Prostate gland (tissue), 2 donors: ENCODE data around the gene ACP1. TPM values are rescaled to one million over a fixed set of nuclear protein-coding genes. Genes with fewer than 3 reads are reported as not detected.

Source experiments
- DNase-seq: peaks from one replicate; pipeline ENCODE4 v3.0.0-alpha.2; 2019; ENCODE audit warnings: low spot score
- H3K27ac ChIP-seq, 2 donors: fragments of 200-600 bp; sonication (generic); 2 replicates each; pipeline ENCODE4 v1.5.1; 2017 to 2019
- H3K27me3 ChIP-seq: fragments of 200-600 bp; sonication (generic); replicated peaks from 2 replicates; pipeline ENCODE4 v1.5.1; 2019; ENCODE audit not compliant: insufficient read depth
- H3K36me3 ChIP-seq, 2 donors: fragments of 200-600 bp; sonication (generic); 1 replicate in 1 of 2; 2 replicates in 1 of 2; pipeline versions ENCODE4 v1.5.1 to v1.8.1; 2017 to 2019
- H3K4me1 ChIP-seq: fragments of 200-600 bp; sonication (generic); replicated peaks from 2 replicates; pipeline ENCODE4 v1.5.1; 2019
- H3K4me3 ChIP-seq, 2 donors: fragments of 200-600 bp; sonication (generic); 2 replicates each; pipeline ENCODE4 v1.5.1; 2017 to 2019
- H3K9me3 ChIP-seq: fragments of 200-600 bp; sonication (generic); 2 replicates; pipeline ENCODE4 v1.5.1; 2017
- POLR2A ChIP-seq: fragments of 450-650 bp; IDR thresholded peaks from one replicate; pipeline ENCODE4 v1.6.1; 2016; ENCODE audit warnings: antibody characterized with exemption, mild to moderate bottlenecking
- POLR2AphosphoS5 ChIP-seq: sonication (generic); formaldehyde crosslinking; IDR thresholded peaks from one replicate; pipeline ENCODE4 v1.6.1; 2017; ENCODE audit warnings: antibody characterized with exemption
- WGBS: methylation state at CpG from one replicate; pipeline ENCODE4 v1.1.5; 2018; 5-methylcytosine and 5-hydroxymethylcytosine counted together
- intact Hi-C: fragments of 100-400 bp; cut with DNase I; formaldehyde crosslinking; loops from one replicate; pipeline ENCODE4 v1.14.2; 2022
- total RNA-seq, 2 donors: library from RNA; depleted of rRNA; stranded (reverse); fragments of >200 nt; gene quantifications; one replicate each; pipeline ENCODE4 v1.1.0, GENCODE V29; 2016
- TF ChIP-seq, protein P1 (sequence below), 4 experiments: fragments of 200-600 bp in 2 of 4; fragments of 450-650 bp in 2 of 4; sonication (generic) in 2 of 4; IDR thresholded peaks; 1 replicate in 3 of 4; 2 replicates in 1 of 4; pipeline ENCODE4 v1.5.1; 2016 to 2019; ENCODE audit warnings: antibody characterized with exemption in 4 of 4, mild to moderate bottlenecking in 2 of 4, moderate library complexity in 2 of 4

ACP1 gene
- total RNA-seq, 2 donors from 2014 or later, result 96.9 to 116 TPM

DNA sequence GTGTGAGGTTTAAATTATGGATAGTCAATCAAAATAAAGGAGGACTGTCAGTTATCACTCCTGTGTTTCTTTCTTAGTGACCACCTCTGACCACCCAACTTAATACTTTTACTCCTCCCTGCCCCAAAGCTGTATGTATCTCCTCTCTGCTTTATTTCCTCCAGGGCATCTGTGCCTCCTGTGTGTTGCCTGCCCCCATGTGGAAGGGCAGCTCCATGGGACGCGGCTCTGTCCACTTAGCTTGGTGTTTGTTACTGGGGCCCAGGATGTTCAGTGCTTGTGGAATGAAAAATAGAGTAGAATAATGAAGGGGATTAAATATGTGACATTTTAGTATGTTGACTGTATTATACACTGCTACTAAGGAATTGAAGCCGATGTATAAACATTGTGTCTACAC is 9.8 kb downstream of the ACP1 start:
- Histone ChIP-seq H3K9me3 (no peaks in the 10 kb centered on the region), H3K4me1 (no peaks in the 10 kb centered on the region), H3K4me3 (no peak overlapping the region), H3K27ac (no peak overlapping the region), H3K27me3 (no peaks in the 10 kb centered on the region), H3K36me3 (peaks cover 0 to 4% of the 10 kb centered on the region in 2 donors)
- intact Hi-C loops, result no loop called here
- 97% methylated on average over 3 of the region's 3 CpGs for WGBS
- no peak for TF ChIP-seq POLR2A
- TF ChIP-seq, protein P1, sequence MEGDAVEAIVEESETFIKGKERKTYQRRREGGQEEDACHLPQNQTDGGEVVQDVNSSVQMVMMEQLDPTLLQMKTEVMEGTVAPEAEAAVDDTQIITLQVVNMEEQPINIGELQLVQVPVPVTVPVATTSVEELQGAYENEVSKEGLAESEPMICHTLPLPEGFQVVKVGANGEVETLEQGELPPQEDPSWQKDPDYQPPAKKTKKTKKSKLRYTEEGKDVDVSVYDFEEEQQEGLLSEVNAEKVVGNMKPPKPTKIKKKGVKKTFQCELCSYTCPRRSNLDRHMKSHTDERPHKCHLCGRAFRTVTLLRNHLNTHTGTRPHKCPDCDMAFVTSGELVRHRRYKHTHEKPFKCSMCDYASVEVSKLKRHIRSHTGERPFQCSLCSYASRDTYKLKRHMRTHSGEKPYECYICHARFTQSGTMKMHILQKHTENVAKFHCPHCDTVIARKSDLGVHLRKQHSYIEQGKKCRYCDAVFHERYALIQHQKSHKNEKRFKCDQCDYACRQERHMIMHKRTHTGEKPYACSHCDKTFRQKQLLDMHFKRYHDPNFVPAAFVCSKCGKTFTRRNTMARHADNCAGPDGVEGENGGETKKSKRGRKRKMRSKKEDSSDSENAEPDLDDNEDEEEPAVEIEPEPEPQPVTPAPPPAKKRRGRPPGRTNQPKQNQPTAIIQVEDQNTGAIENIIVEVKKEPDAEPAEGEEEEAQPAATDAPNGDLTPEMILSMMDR (IDR thresholded peaks at IDR 0.05), result no peak
- no peak for TF ChIP-seq POLR2AphosphoS5
- DNase-seq, result no peak

GRCh38 chr2:275466-275865 is 10.7 kb downstream of the ACP1 start:
- no peak for TF ChIP-seq POLR2AphosphoS5
- TF ChIP-seq POLR2A, result no peak
- TF ChIP-seq, protein P1 (IDR thresholded peaks at IDR 0.05), result no peak
- no peaks in the 10 kb centered on the region for H3K4me1 ChIP-seq
- 81% methylated on average over 6 of the region's 6 CpGs for WGBS
- no peaks in the 10 kb centered on the region for H3K27me3 ChIP-seq
- intact Hi-C loops, result no loop called here
- no peak overlapping the region for H3K4me3 ChIP-seq
- DNase-seq, result no peak
- H3K36me3 ChIP-seq, result peaks cover 0 to 4% of the 10 kb centered on the region in 2 donors
- no peak overlapping the region for H3K27ac ChIP-seq
- no peaks in the 10 kb centered on the region for H3K9me3 ChIP-seq

DNA sequence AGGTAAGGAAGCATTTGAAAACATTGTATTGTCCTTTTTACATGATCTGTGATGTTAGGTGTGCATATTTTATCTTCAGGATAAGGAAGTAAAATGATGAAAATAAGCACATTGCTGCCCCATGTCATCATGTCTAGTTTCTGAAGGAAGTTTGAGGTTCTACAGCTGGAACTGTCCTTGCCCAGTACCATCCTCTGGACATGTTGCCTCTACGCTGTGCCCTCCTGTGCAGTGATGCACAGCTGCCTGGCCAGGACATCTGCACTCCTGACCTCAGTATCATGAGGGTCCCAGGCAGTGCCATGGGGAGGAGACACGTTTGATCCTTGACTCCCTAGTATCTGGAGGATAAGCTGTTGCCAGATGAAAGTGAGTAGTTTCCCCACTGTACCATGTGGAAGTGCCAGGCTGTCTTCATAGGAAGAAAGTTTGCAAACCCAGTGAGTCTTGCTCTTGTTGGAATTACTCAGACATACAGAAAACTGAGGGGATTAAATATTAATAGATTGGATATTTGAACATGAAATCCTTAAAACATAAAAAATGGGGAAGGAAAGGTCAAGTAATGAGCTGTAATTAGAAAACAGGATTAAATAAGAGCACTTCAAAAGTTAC is 13.7 kb downstream of the ACP1 start:
- Histone ChIP-seq H3K27me3 (no peaks in the 10 kb centered on the region), H3K36me3 (peaks cover 0 to 4% of the 10 kb centered on the region in 2 donors), H3K9me3 (no peaks in the 10 kb centered on the region), H3K4me3 (no peak overlapping the region), H3K27ac (no peak overlapping the region), H3K4me1 (no peaks in the 10 kb centered on the region)
- WGBS, result 80% methylated on average over 2 of the region's 2 CpGs
- intact Hi-C loops, result no loop called here
- TF ChIP-seq, protein P1 (IDR thresholded peaks at IDR 0.05), result no peak
- TF ChIP-seq POLR2A (no peak), POLR2AphosphoS5 (no peak)
- no peak for DNase-seq

GRCh38 chr2:278927-279320 is 14.2 kb downstream of the ACP1 start:
- no peaks in the 10 kb centered on the region for H3K9me3 ChIP-seq
- WGBS, result 91% methylated on average over 4 of the region's 4 CpGs
- intact Hi-C loops, result no loop called here
- no peak overlapping the region for H3K27ac ChIP-seq
- H3K4me3 ChIP-seq, result no peak overlapping the region
- no peak for TF ChIP-seq POLR2AphosphoS5
- TF ChIP-seq, protein P1 (IDR thresholded peaks at IDR 0.05), result no peak
- TF ChIP-seq POLR2A, result no peak
- H3K4me1 ChIP-seq, result no peaks in the 10 kb centered on the region
- H3K36me3 ChIP-seq, result peaks cover 0 to 4% of the 10 kb centered on the region in 2 donors
- H3K27me3 ChIP-seq, result no peaks in the 10 kb centered on the region
- DNase-seq, result no peak

- 83% methylated on average over 4 of the region's 4 CpGs for WGBS
- TF ChIP-seq, protein P1 (IDR thresholded peaks at IDR 0.05), result no peak
- TF ChIP-seq POLR2A (no peak), POLR2AphosphoS5 (no peak)
- no peaks in the 10 kb centered on the region for H3K27me3 ChIP-seq
- no peak for DNase-seq
- no peak overlapping the region for H3K4me3 ChIP-seq
- intact Hi-C loops, result no loop called here
- H3K4me1 ChIP-seq, result no peaks in the 10 kb centered on the region
- H3K9me3 ChIP-seq, result no peaks in the 10 kb centered on the region
- H3K36me3 ChIP-seq, result peaks cover 0 to 4% of the 10 kb centered on the region in 2 donors
- no peak overlapping the region for H3K27ac ChIP-seq
Observed at GRCh38 chr2:279366-279765, 14.6 kb downstream of the ACP1 start.
